A549 (cell line): Measurements from ENCODE around the gene C19orf73. TPM values are rescaled to one million over a fixed set of nuclear protein-coding genes. Genes with fewer than 3 reads are reported as not detected.

Experiments used
- ATAC-seq, 2 experiments: fragments of 200-7000 bp in 1 of 2; fragments of >200 bp in 1 of 2; cut with Nextera tagmentation in 1 of 2; cut with Tn5 transposase in 1 of 2; 3 replicates each; pipeline versions ENCODE4 v1.8.0 to v1.9.1; 2018 to 2020; ENCODE audit warnings: mild to moderate bottlenecking in 1 of 2, moderate library complexity in 1 of 2
- CTCF ChIA-PET: fragments of 300-600 bp; sonication (Branson Sonifier 250); formaldehyde crosslinking; extraction: SDS; loops from one replicate; lab custom pipeline; 2021; ENCODE audit warnings: antibody characterized with exemption, inconsistent platforms; lab: Yijun Ruan, JAX
- POLR2A ChIA-PET: fragments of 350-600 bp; formaldehyde crosslinking; extraction: SDS; loops from one replicate; lab custom pipeline; 2021; ENCODE audit warnings: antibody characterized with exemption, inconsistent platforms; lab: Yijun Ruan, JAX
- DNase-seq, 2 experiments: peaks; one replicate each; pipeline versions ENCODE4 v3.0.0 to v3.0.0-alpha.2; 2011 to 2016; ENCODE audit warnings: low read depth in 1 of 2, low spot score in 1 of 2
- FAIRE-seq: peaks from 2 replicates; lab custom pipeline; 2011; peaks lifted over from hg19 to GRCh38; lab: Jason Lieb, UNC
- H3K27ac ChIP-seq, 2 experiments: fragments of >200 bp; sonication (Bioruptor Twin); formaldehyde crosslinking; 3 replicates each; pipeline ENCODE4 v1.5.1; 2016 to 2017
- H3K4me1 ChIP-seq: fragments of >200 bp; sonication (Bioruptor Twin); formaldehyde crosslinking; 3 replicates; pipeline ENCODE4 v1.6.1; 2016
- H3K4me2 ChIP-seq: fragments of >200 bp; sonication (Bioruptor Twin); formaldehyde crosslinking; 3 replicates; pipeline ENCODE4 v1.6.1; 2016
- H3K4me3 ChIP-seq: fragments of >200 bp; sonication (Bioruptor Twin); formaldehyde crosslinking; 3 replicates; pipeline ENCODE4 v1.5.1; 2016
- H3K9me3 ChIP-seq: fragments of >200 bp; sonication (Bioruptor Twin); formaldehyde crosslinking; 3 replicates; pipeline ENCODE4 v1.6.1; 2016
- CBX8 ChIP-seq: fragments of 200-600 bp; sonication (generic); IDR thresholded peaks from 2 replicates; pipeline ENCODE4 v1.6.1; 2016
- CEBPB ChIP-seq, 2 experiments: fragments of >200 bp in 1 of 2; sonication (Bioruptor Twin) in 1 of 2; formaldehyde crosslinking in 1 of 2; IDR thresholded peaks; 2 replicates each; pipeline ENCODE4 v1.6.1; 2012 to 2016
- CHD4 ChIP-seq: fragments of 200-600 bp; sonication (generic); IDR thresholded peaks from 2 replicates; pipeline ENCODE4 v1.6.1; 2016; ENCODE audit warnings: antibody characterized with exemption, mild to moderate bottlenecking, borderline replicate concordance
- EHMT2 ChIP-seq: fragments of 200-600 bp; sonication (generic); IDR thresholded peaks from 2 replicates; pipeline ENCODE4 v1.6.1; 2016; ENCODE audit warnings: antibody characterized with exemption, low read depth, mild to moderate bottlenecking, moderate library complexity
- EP300 ChIP-seq, 2 experiments: fragments of >200 bp; sonication (Bioruptor Twin); formaldehyde crosslinking; IDR thresholded peaks; 2 replicates in 1 of 2; 3 replicates in 1 of 2; pipeline ENCODE4 v1.6.1; 2016 to 2017
- ESRRA ChIP-seq: fragments of 150-350 bp; IDR thresholded peaks from 2 replicates; pipeline ENCODE4 v1.6.1; 2014; ENCODE audit warnings: mild to moderate bottlenecking, low read length, borderline replicate concordance
- FOSL2 ChIP-seq, 2 experiments: fragments of 450-650 bp in 1 of 2; fragments of >200 bp in 1 of 2; sonication (Bioruptor Twin) in 1 of 2; formaldehyde crosslinking; IDR thresholded peaks; 2 replicates each; pipeline versions ENCODE4 v1.5.0 to v1.6.1; 2016 to 2020; ENCODE audit warnings: mild to moderate bottlenecking in 1 of 2, moderate library complexity in 1 of 2
- JUN ChIP-seq, 2 experiments: fragments of >200 bp; sonication (Bioruptor Twin); formaldehyde crosslinking; IDR thresholded peaks; 2 replicates in 1 of 2; 3 replicates in 1 of 2; pipeline ENCODE4 v1.6.1; 2016 to 2017
- KDM5A ChIP-seq: fragments of 200-600 bp; sonication (generic); IDR thresholded peaks from 2 replicates; pipeline ENCODE4 v1.6.1; 2016; ENCODE audit warnings: antibody characterized with exemption, mild to moderate bottlenecking
- NPAS2 ChIP-seq: fragments of 250-450 bp; sonication (Bioruptor Pico); IDR thresholded peaks from 2 replicates; pipeline ENCODE4 v1.8.0; 2022; ENCODE audit warnings: mild to moderate bottlenecking, moderate library complexity, borderline replicate concordance
- PHF8 ChIP-seq: fragments of 200-600 bp; sonication (generic); IDR thresholded peaks from 2 replicates; pipeline ENCODE4 v1.6.1; 2016; ENCODE audit warnings: low read depth, mild to moderate bottlenecking, antibody characterized with exemption, moderate library complexity, borderline replicate concordance
- POLR2AphosphoS2 ChIP-seq: conservative IDR thresholded peaks from 2 replicates; pipeline ENCODE4 v1.6.1; 2012; ENCODE audit warnings: low read length, improper control_type of control experiment, inconsistent platforms
- RFX5 ChIP-seq: fragments of 450-650 bp; IDR thresholded peaks from 2 replicates; pipeline ENCODE4 v1.7.1; 2014; ENCODE audit warnings: antibody characterized with exemption, mild to moderate bottlenecking, moderate library complexity
- RNF2 ChIP-seq: fragments of 200-600 bp; sonication (generic); IDR thresholded peaks from 2 replicates; pipeline ENCODE4 v1.6.1; 2016; ENCODE audit warnings: low read depth, mild to moderate bottlenecking, antibody characterized with exemption, moderate library complexity, borderline replicate concordance
- SREBF2 ChIP-seq: fragments of 450-650 bp; IDR thresholded peaks from 2 replicates; pipeline ENCODE4 v1.6.1; 2014; ENCODE audit warnings: mild to moderate bottlenecking, moderate library complexity
- ZFP36 ChIP-seq: fragments of 450-650 bp; IDR thresholded peaks from 2 replicates; pipeline ENCODE4 v1.6.1; 2014; ENCODE audit warnings: borderline replicate concordance; ENCODE audit not compliant: partially characterized antibody
- ZSCAN20 ChIP-seq: fragments of 250-450 bp; sonication (Bioruptor Pico); IDR thresholded peaks from 2 replicates; pipeline ENCODE4 v1.8.0; 2022; ENCODE audit warnings: mild to moderate bottlenecking, moderate library complexity
- WGBS: methylation state at CpG from one replicate; pipeline ENCODE4 v1.1.6; 2017; ENCODE audit errors: missing lambda C conversion rate; 5-methylcytosine and 5-hydroxymethylcytosine counted together
- polyA plus RNA-seq, 4 experiments: library from polyadenylated mRNA; depleted of rRNA in 3 of 4; stranded (reverse); fragments of >200 nt; fragmentation: RNase III in 1 of 4; extraction: RNeasy Plus Mini Kit Qiagen cat#74134 plus additional on column Dnase treatment in 1 of 4; gene quantifications; 2 replicates in 3 of 4; 3 replicates in 1 of 4; pipeline ENCODE4 v1.2.3, GENCODE V29; 2011 to 2017
- TF ChIP-seq, protein P1 (sequence below): fragments of >200 bp; sonication (Bioruptor Twin); formaldehyde crosslinking; IDR thresholded peaks from 3 replicates; pipeline ENCODE4 v1.5.1; 2016
- TF ChIP-seq, protein P2 (sequence below): IDR thresholded peaks from 2 replicates; pipeline ENCODE4 v1.6.1; 2012
- TF ChIP-seq, protein P3 (sequence below): fragments of 250-450 bp; sonication (Bioruptor Pico); IDR thresholded peaks from 2 replicates; pipeline ENCODE4 v1.5.0; 2021; ENCODE audit warnings: mild to moderate bottlenecking, moderate library complexity, borderline replicate concordance
- TF ChIP-seq, protein P4 (sequence below): fragments of 200-600 bp; sonication (generic); IDR thresholded peaks from 2 replicates; pipeline ENCODE4 v1.6.1; 2016; ENCODE audit warnings: antibody characterized with exemption, mild to moderate bottlenecking, moderate library complexity
- TF ChIP-seq, protein P5 (sequence below): fragments of >200 bp; sonication (Bioruptor Twin); formaldehyde crosslinking; IDR thresholded peaks from 2 replicates; pipeline ENCODE4 v1.6.1; 2016
- TF ChIP-seq, protein P6 (sequence below): fragments of >200 bp; sonication (Bioruptor Twin); formaldehyde crosslinking; IDR thresholded peaks from 3 replicates; pipeline ENCODE4 v1.6.1; 2016

The C19orf73 gene
- polyA plus RNA-seq, 2 of the 4 experiments (the other 2 are of a cell fraction), result 1.8 to 2.2 TPM

DNA sequence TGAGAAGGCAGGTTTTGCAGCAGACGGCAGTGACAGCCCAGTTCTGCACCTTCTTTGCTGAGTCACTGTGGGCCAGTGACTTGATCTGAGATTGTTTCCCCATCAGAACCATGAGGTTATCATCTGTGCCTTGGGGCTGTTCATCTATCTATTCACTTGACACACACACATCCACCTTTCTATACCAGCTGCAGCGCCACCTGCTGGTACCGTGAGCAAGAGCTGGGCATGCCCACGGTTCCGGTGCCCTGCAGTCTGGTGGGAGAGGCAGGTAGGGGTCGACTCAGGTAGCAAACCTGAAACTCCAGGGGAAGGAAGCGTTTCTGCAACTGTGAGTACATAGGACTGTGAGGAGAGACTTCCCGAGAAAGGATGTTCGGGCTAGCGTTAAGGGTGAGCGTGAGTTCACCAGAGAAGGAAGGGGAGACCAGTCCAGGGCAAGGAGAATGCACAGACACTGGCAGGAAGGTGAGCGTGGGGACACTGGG is 12.3 kb downstream of the C19orf73 start (continued):
- no peak for TF ChIP-seq EP300 (IDR thresholded peaks at IDR 0.05)
- no peak for TF ChIP-seq JUN (IDR thresholded peaks at IDR 0.05)
- TF ChIP-seq POLR2AphosphoS2, result no peak
- TF ChIP-seq ZFP36, result no peak
- no peak for TF ChIP-seq EHMT2
- TF ChIP-seq CHD4, result no peak
- TF ChIP-seq, protein P1, sequence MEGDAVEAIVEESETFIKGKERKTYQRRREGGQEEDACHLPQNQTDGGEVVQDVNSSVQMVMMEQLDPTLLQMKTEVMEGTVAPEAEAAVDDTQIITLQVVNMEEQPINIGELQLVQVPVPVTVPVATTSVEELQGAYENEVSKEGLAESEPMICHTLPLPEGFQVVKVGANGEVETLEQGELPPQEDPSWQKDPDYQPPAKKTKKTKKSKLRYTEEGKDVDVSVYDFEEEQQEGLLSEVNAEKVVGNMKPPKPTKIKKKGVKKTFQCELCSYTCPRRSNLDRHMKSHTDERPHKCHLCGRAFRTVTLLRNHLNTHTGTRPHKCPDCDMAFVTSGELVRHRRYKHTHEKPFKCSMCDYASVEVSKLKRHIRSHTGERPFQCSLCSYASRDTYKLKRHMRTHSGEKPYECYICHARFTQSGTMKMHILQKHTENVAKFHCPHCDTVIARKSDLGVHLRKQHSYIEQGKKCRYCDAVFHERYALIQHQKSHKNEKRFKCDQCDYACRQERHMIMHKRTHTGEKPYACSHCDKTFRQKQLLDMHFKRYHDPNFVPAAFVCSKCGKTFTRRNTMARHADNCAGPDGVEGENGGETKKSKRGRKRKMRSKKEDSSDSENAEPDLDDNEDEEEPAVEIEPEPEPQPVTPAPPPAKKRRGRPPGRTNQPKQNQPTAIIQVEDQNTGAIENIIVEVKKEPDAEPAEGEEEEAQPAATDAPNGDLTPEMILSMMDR, result peak; percentile 93
- TF ChIP-seq ZSCAN20 (CRISPR knock-in tag), result no peak
- no peak for TF ChIP-seq ESRRA

DNA sequence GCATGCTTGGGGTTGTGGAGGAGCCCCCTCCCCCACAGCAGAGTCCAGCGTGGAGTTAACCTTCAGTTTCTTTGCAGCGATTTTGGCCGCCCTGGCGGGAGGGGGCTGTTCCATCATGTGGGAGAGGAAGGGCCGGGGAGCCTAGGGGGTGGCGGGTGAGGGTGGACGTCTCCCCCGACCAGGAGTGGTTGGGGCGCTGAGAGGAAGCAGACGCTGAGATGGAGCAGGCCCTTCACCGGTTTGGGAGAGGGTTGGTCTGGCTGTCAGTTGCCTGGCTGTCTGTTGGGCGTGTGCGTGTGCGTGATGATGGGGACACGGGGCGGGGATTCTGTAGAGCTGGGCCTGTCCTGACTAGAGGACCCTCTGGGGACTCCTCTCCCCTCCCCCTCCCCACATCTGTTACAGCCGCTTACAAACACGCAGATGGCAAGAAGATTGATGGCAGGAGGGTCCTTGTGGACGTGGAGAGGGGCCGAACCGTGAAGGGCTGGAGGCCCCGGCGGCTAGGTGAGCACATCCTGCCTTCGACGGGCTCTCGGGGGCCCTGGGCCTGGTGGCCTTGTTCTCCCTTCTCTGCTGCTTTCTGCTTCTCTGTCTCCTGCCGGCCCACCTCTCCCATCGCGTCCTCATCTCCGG is 14.6 kb downstream of the C19orf73 start:
- H3K27ac ChIP-seq, result no peak overlapping the region
- WGBS, result 93% methylated on average over 29 of the region's 30 CpGs
- CTCF ChIA-PET, result interaction anchor here (0.6 to 13.2 kb wide), 11 partner anchors 9 to 316 kb away, joined by 3 to 241 read pairs (median 4); partner anchors contain the start of gene LIN7B
- DNase-seq, result no peak
- H3K4me3 ChIP-seq, result no peak overlapping the region
- no peak for TF ChIP-seq RNF2
- TF ChIP-seq CEBPB (IDR thresholded peaks at IDR 0.05), result no peak
- TF ChIP-seq, protein P2, sequence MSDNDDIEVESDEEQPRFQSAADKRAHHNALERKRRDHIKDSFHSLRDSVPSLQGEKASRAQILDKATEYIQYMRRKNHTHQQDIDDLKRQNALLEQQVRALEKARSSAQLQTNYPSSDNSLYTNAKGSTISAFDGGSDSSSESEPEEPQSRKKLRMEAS, result no peak
- TF ChIP-seq, protein P3, sequence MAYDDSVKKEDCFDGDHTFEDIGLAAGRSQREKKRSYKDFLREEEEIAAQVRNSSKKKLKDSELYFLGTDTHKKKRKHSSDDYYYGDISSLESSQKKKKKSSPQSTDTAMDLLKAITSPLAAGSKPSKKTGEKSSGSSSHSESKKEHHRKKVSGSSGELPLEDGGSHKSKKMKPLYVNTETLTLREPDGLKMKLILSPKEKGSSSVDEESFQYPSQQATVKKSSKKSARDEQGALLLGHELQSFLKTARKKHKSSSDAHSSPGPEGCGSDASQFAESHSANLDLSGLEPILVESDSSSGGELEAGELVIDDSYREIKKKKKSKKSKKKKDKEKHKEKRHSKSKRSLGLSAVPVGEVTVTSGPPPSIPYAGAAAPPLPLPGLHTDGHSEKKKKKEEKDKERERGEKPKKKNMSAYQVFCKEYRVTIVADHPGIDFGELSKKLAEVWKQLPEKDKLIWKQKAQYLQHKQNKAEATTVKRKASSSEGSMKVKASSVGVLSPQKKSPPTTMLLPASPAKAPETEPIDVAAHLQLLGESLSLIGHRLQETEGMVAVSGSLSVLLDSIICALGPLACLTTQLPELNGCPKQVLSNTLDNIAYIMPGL (CRISPR knock-in tag), result no peak
- no peak for TF ChIP-seq JUN (IDR thresholded peaks at IDR 0.05)
- TF ChIP-seq, protein P4, sequence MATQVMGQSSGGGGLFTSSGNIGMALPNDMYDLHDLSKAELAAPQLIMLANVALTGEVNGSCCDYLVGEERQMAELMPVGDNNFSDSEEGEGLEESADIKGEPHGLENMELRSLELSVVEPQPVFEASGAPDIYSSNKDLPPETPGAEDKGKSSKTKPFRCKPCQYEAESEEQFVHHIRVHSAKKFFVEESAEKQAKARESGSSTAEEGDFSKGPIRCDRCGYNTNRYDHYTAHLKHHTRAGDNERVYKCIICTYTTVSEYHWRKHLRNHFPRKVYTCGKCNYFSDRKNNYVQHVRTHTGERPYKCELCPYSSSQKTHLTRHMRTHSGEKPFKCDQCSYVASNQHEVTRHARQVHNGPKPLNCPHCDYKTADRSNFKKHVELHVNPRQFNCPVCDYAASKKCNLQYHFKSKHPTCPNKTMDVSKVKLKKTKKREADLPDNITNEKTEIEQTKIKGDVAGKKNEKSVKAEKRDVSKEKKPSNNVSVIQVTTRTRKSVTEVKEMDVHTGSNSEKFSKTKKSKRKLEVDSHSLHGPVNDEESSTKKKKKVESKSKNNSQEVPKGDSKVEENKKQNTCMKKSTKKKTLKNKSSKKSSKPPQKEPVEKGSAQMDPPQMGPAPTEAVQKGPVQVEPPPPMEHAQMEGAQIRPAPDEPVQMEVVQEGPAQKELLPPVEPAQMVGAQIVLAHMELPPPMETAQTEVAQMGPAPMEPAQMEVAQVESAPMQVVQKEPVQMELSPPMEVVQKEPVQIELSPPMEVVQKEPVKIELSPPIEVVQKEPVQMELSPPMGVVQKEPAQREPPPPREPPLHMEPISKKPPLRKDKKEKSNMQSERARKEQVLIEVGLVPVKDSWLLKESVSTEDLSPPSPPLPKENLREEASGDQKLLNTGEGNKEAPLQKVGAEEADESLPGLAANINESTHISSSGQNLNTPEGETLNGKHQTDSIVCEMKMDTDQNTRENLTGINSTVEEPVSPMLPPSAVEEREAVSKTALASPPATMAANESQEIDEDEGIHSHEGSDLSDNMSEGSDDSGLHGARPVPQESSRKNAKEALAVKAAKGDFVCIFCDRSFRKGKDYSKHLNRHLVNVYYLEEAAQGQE, result no peak
- TF ChIP-seq FOSL2 (IDR thresholded peaks at IDR 0.05), result no peak
- TF ChIP-seq FOSL2 (CRISPR knock-in tag; IDR thresholded peaks at IDR 0.05), result no peak
- no peak for TF ChIP-seq RFX5
- TF ChIP-seq, protein P5, sequence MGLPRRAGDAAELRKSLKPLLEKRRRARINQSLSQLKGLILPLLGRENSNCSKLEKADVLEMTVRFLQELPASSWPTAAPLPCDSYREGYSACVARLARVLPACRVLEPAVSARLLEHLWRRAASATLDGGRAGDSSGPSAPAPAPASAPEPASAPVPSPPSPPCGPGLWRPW, result no peak
- no peak for TF ChIP-seq CHD4
- no peak for TF ChIP-seq CBX8
- TF ChIP-seq ZSCAN20 (CRISPR knock-in tag), result no peak
- no peak for TF ChIP-seq ESRRA
- no peak for TF ChIP-seq SREBF2
- TF ChIP-seq PHF8, result no peak
- TF ChIP-seq EHMT2, result no peak
- TF ChIP-seq, protein P6, sequence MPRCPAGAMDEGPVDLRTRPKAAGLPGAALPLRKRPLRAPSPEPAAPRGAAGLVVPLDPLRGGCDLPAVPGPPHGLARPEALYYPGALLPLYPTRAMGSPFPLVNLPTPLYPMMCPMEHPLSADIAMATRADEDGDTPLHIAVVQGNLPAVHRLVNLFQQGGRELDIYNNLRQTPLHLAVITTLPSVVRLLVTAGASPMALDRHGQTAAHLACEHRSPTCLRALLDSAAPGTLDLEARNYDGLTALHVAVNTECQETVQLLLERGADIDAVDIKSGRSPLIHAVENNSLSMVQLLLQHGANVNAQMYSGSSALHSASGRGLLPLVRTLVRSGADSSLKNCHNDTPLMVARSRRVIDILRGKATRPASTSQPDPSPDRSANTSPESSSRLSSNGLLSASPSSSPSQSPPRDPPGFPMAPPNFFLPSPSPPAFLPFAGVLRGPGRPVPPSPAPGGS, result no peak
- no peak for TF ChIP-seq KDM5A
- TF ChIP-seq NPAS2 (CRISPR knock-in tag), result no peak
- TF ChIP-seq, all 56 proteins: peak for 0
- Histone ChIP-seq H3K9me3 (no peaks in the 10 kb centered on the region), H3K4me1 (peaks cover 20% of the 10 kb centered on the region), H3K4me2 (no peak overlapping the region)
- no peak for FAIRE-seq
- ATAC-seq, result no peak
- POLR2A ChIA-PET, result interaction anchor here (1.1 kb wide), 1 partner anchor 24 kb away, joined by 4 read pairs; no protein-coding TSS in a partner anchor
